Sigmoid colon (tissue), 7 donors: ENCODE measurements around the gene AATK. TPM values are rescaled to one million over a fixed set of nuclear protein-coding genes. Genes with fewer than 3 reads are reported as not detected.
"Not testable (repeated sequence)": the region's sequence is repeated elsewhere in the genome, so short reads cannot be mapped to it uniquely, and the experiment has no call there.

ENCODE experiments used
- DNase-seq: peaks from one replicate; pipeline ENCODE4 v3.0.0-alpha.2; 2019
- H3K27ac ChIP-seq, 4 donors: fragments of 200-600 bp; sonication (generic); one replicate each; pipeline ENCODE4 v1.5.1; 2016 to 2019; ENCODE audit warnings: mild to moderate bottlenecking in 1 of 4
- H3K27me3 ChIP-seq, 3 donors: fragments of 200-600 bp; sonication (generic); one replicate each; pipeline ENCODE4 v1.5.1; 2019; ENCODE audit warnings: mild to moderate bottlenecking in 1 of 3
- H3K36me3 ChIP-seq, 4 donors: fragments of 200-600 bp; sonication (generic); one replicate each; pipeline ENCODE4 v1.5.1; 2016 to 2019
- H3K4me1 ChIP-seq, 4 donors: fragments of 200-600 bp; sonication (generic); one replicate each; pipeline ENCODE4 v1.5.1; 2017 to 2019
- H3K4me3 ChIP-seq, 4 donors: fragments of 200-600 bp; sonication (generic); one replicate each; pipeline ENCODE4 v1.5.1; 2017 to 2019; ENCODE audit warnings: mild to moderate bottlenecking in 2 of 4, moderate library complexity in 1 of 4
- H3K9me3 ChIP-seq, 4 donors: fragments of 200-600 bp in 3 of 4; sonication (generic) in 3 of 4; one replicate each; pipeline versions ENCODE4 v1.5.1 to v1.6.1; 2013 to 2019
- CTCF ChIP-seq, 4 experiments: fragments of 450-650 bp in 3 of 4; fragments of 200-600 bp in 1 of 4; IDR thresholded peaks; one replicate each; pipeline ENCODE4 v1.5.1; 2016 to 2019; ENCODE audit warnings: antibody characterized with exemption in 4 of 4, mild to moderate bottlenecking in 3 of 4, moderate library complexity in 2 of 4
- EP300 ChIP-seq, 4 donors: sonication (generic); formaldehyde crosslinking; IDR thresholded peaks; one replicate each; pipeline ENCODE4 v1.6.1; 2017; ENCODE audit warnings: antibody characterized with exemption in 4 of 4
- POLR2A ChIP-seq, 2 donors: fragments of 450-650 bp; IDR thresholded peaks; one replicate each; pipeline ENCODE4 v1.6.1; 2016; ENCODE audit warnings: antibody characterized with exemption in 2 of 2, mild to moderate bottlenecking in 2 of 2, moderate library complexity in 2 of 2
- POLR2AphosphoS5 ChIP-seq, 4 donors: sonication (generic); formaldehyde crosslinking; IDR thresholded peaks; one replicate each; pipeline ENCODE4 v1.6.1; 2017; ENCODE audit warnings: antibody characterized with exemption in 4 of 4
- WGBS, 2 donors: extraction: QIAGEN DNeasy Blood & Tissue Kit; methylation state at CpG; one replicate each; pipeline ENCODE4 v1.1.7; 2013; 5-methylcytosine and 5-hydroxymethylcytosine counted together
- intact Hi-C: fragments of 100-400 bp; cut with DNase I; formaldehyde crosslinking; loops from one replicate; pipeline ENCODE4 v1.15.1; 2023
- polyA plus RNA-seq, 3 donors: library from polyadenylated mRNA; stranded (reverse); fragments of 200-250 nt; gene quantifications; one replicate each; pipeline ENCODE4 v1.2.3, GENCODE V29; 2013
- total RNA-seq, 4 donors: library from RNA; depleted of rRNA; stranded (reverse); fragments of >200 nt; gene quantifications; one replicate each; pipeline ENCODE4 v1.1.0, GENCODE V29; 2016
- donor health status: healthy with polysubstance abuse.
- donor health status: Bipolar disorder and iron deficiency.
- donor health status: healthy.

Gene AATK
- total and polyA plus RNA-seq, 7 donors = 0.16 to 9.6 (median 4.2) TPM

- H3K27ac ChIP-seq = no peak overlapping the region
- no peaks in the 10 kb centered on the region for H3K27me3 ChIP-seq
- TF ChIP-seq POLR2AphosphoS5 (IDR thresholded peaks at IDR 0.05) (no peak), EP300 (IDR thresholded peaks at IDR 0.05) (no peak), CTCF (IDR thresholded peaks at IDR 0.05) (no peak), POLR2A (IDR thresholded peaks at IDR 0.05) (no peak)
- WGBS, 2 donors = 71 to 83% methylated on average over 19 of the region's 19 CpGs
- H3K4me1 ChIP-seq = peaks cover 0 to 61% (median 37%) of the 10 kb centered on the region in 4 donors
- no peak overlapping the region for H3K4me3 ChIP-seq
- no peak for DNase-seq
- peaks cover 2 to 18% (median 7%) of the 10 kb centered on the region in 4 donors for H3K36me3 ChIP-seq
- intact Hi-C loops = no loop called here
- H3K9me3 ChIP-seq = no peaks in the 10 kb centered on the region
These were observed 86.0 kb downstream of the AATK start for GRCh38 chr17:81080019-81080418.

GRCh38 chr17:81078026-81078913 is 87.8 kb downstream of the AATK start:
- Histone ChIP-seq H3K36me3 (peaks cover 0 to 19% (median 4%) of the 10 kb centered on the region in 4 donors), H3K4me1 (peaks cover 0 to 44% (median 34%) of the 10 kb centered on the region in 4 donors)
- intact Hi-C loops, H3K27ac ChIP-seq, H3K9me3 ChIP-seq, DNase-seq, H3K27me3 ChIP-seq, H3K4me3 ChIP-seq: not testable (repeated sequence)
- WGBS, 2 donors = 93 to 95% methylated on average over 45 of the region's 45 CpGs

- 81 to 88% methylated on average over 14 of the region's 14 CpGs for WGBS, 2 donors
- no peak for DNase-seq
- H3K9me3 ChIP-seq = no peaks in the 10 kb centered on the region
- TF ChIP-seq EP300 (IDR thresholded peaks at IDR 0.05) (no peak), POLR2A (IDR thresholded peaks at IDR 0.05) (no peak), POLR2AphosphoS5 (IDR thresholded peaks at IDR 0.05) (no peak), CTCF (IDR thresholded peaks at IDR 0.05) (no peak)
- peaks cover 0 to 23% (median 14%) of the 10 kb centered on the region in 4 donors for H3K4me1 ChIP-seq
- H3K4me3 ChIP-seq = no peak overlapping the region
- intact Hi-C loops = no loop called here
- H3K27me3 ChIP-seq = no peaks in the 10 kb centered on the region
- no peak overlapping the region for H3K27ac ChIP-seq
- H3K36me3 ChIP-seq = peaks cover 0 to 33% (median 4%) of the 10 kb centered on the region in 4 donors
These were observed 89.8 kb downstream of the AATK start for GRCh38 chr17:81076141-81076679.

GRCh38 chr17:81075307-81075706 is 90.7 kb downstream of the AATK start:
- intact Hi-C loops = no loop called here
- WGBS, 2 donors = 93 to 94% methylated on average over 17 of the region's 17 CpGs
- DNase-seq = no peak
- no peaks in the 10 kb centered on the region for H3K27me3 ChIP-seq
- H3K4me3 ChIP-seq = no peak overlapping the region
- H3K27ac ChIP-seq = no peak overlapping the region
- no peak for TF ChIP-seq EP300 (IDR thresholded peaks at IDR 0.05)
- TF ChIP-seq POLR2AphosphoS5 (IDR thresholded peaks at IDR 0.05) = no peak
- no peak for TF ChIP-seq POLR2A (IDR thresholded peaks at IDR 0.05)
- no peak for TF ChIP-seq CTCF (IDR thresholded peaks at IDR 0.05)
- H3K4me1 ChIP-seq = peaks cover 0 to 17% (median 6%) of the 10 kb centered on the region in 4 donors
- peaks cover 0 to 33% (median 4%) of the 10 kb centered on the region in 4 donors for H3K36me3 ChIP-seq
- no peaks in the 10 kb centered on the region for H3K9me3 ChIP-seq

- DNase-seq = no peak
- TF ChIP-seq POLR2AphosphoS5 (IDR thresholded peaks at IDR 0.05) = no peak
- TF ChIP-seq EP300 (IDR thresholded peaks at IDR 0.05) = no peak
- no peak for TF ChIP-seq POLR2A (IDR thresholded peaks at IDR 0.05)
- TF ChIP-seq CTCF (IDR thresholded peaks at IDR 0.05) = no peak
- Histone ChIP-seq H3K27me3 (no peaks in the 10 kb centered on the region), H3K36me3 (peaks cover 0 to 33% (median 4%) of the 10 kb centered on the region in 4 donors), H3K27ac (no peak overlapping the region), H3K4me1 (peaks cover 0 to 13% (median 2%) of the 10 kb centered on the region in 4 donors), H3K9me3 (no peaks in the 10 kb centered on the region), H3K4me3 (no peak overlapping the region)
- 73 to 79% methylated on average over 8 of the region's 8 CpGs for WGBS, 2 donors
- intact Hi-C loops = no loop called here
These were observed 91.1 kb downstream of the AATK start for GRCh38 chr17:81074875-81075274.
